Mesodermal cell (in vitro differentiated cells): ENCODE measurements around the gene SCUBE1.
A peak's percentile ranks its signal among the peaks of the same experiment; 100 is the strongest.

ENCODE experiments used
- H3K27ac ChIP-seq: 2 replicates; pipeline ENCODE4 v1.7.0; 2013; ENCODE audit warnings: mild to moderate bottlenecking, low read depth, low read length, moderate library complexity; ENCODE audit not compliant: severe bottlenecking
- H3K36me3 ChIP-seq: 2 replicates; pipeline ENCODE4 v1.7.1; 2013; ENCODE audit warnings: mild to moderate bottlenecking, low read length, moderate library complexity; ENCODE audit not compliant: control insufficient read depth, insufficient read depth
- H3K4me1 ChIP-seq: one replicate; pipeline ENCODE4 v1.7.1; 2013; ENCODE audit warnings: mild to moderate bottlenecking, low read length; ENCODE audit not compliant: insufficient read depth, control insufficient read depth, poor library complexity, severe bottlenecking
- H3K4me3 ChIP-seq: 2 replicates; pipeline ENCODE4 v1.7.0; 2013; ENCODE audit warnings: low read length, control low read depth, mild to moderate bottlenecking; ENCODE audit not compliant: insufficient read depth, poor library complexity, severe bottlenecking; ENCODE audit errors: extremely low read depth
- H3K9me3 ChIP-seq: 2 replicates; pipeline ENCODE4 v1.7.1; 2013; ENCODE audit warnings: mild to moderate bottlenecking, low read length, moderate library complexity; ENCODE audit not compliant: control insufficient read depth
- WGBS, 2 experiments: methylation state at CpG; one replicate each; pipeline ENCODE4 v1.1.5; 2013; ENCODE audit warnings: missing lambda C conversion rate in 2 of 2; ENCODE audit not compliant: insufficient coverage in 2 of 2; 5-methylcytosine and 5-hydroxymethylcytosine counted together

The SCUBE1 gene

DNA sequence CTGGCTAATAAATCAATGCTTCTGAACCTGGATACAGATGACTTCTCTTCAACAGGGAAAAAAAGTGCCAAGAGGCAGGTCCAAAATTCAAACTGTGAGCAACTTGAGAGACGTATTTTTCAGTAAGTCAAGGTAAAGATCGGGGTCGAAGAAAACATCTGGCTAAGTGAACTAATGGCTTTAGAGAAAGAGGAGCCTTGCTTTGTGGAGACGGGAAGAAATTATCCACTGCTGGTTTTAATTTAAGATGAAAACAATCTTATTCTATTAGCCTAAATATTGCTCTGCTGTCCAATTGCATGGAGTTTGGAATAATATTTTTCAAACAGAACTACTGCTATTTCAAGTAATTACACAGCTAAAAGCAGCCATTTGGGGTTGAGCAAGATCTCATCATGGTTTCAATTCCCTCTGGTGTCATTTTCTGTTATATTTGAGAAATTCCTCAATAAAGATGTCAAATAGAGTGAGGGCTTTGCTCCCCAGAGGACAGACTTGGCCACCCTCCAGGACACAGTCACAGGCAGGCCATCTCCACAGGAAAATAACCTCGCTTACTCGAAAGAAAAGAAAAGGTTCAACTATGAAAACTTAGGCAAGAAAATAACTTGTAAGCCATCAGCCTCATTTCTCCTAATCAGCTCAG is 29.8 kb downstream of the SCUBE1 start:
- no peaks in the 10 kb centered on the region for H3K9me3 ChIP-seq
- no peak overlapping the region for H3K4me3 ChIP-seq
- WGBS, 2 experiments: 83 to 100% methylated on average over 3 to 4 of the region's 6 CpGs
- no peaks in the 10 kb centered on the region for H3K36me3 ChIP-seq
- no peaks in the 10 kb centered on the region for H3K4me1 ChIP-seq
- H3K27ac ChIP-seq: peak overlapping the region; percentile 30

DNA sequence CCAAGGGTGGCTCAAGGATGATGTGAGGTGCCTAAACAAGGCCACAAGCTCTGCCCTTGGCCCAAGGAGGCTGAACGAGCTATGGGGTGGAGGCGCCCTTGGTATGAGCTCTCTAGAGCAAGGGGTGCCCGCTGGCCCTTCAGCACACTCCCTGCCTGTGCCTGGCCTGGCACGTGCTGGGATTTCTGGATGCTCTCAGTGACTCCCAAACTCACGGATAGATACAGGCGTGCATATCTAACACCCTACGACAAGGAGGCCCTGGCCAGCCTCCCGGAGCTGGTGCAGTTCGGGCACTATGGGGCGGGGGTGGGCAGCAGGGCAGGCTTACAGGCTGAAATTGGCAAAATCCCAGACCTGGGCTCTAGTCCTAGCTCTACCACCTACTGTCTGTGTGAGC is 30.6 kb downstream of the SCUBE1 start:
- 86 to 91% methylated on average over 10 of the region's 10 CpGs for WGBS, 2 experiments
- H3K4me3 ChIP-seq: no peak overlapping the region

DNA sequence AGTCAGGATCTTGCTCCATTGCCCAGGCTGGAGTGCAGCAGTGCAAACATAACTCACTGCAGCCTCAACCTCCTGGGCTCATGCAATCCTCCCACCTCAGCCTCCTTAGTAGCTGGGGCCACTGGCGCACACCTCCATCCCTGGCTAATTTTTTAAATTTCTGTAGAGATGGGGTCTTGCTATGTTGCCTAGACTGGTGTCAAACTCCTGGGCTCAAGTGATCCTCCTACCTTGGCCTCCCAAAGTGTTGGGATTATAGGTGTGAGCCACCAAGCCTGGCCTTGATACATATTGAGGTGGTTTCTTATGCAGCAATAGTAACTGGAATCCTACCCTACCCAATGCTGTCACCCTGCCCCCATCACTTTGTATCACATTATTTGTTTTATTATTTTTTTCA is 32.4 kb downstream of the SCUBE1 start:
- H3K27ac ChIP-seq: no peak overlapping the region
- no CpG with 5 or more reads among the region's 1 CpG for WGBS, 2 experiments
- H3K36me3 ChIP-seq: no peaks in the 10 kb centered on the region
- H3K4me1 ChIP-seq: no peaks in the 10 kb centered on the region
- no peak overlapping the region for H3K4me3 ChIP-seq
- no peaks in the 10 kb centered on the region for H3K9me3 ChIP-seq

More for the DNA sequence above, 30.6 kb downstream of the SCUBE1 start:
- H3K9me3 ChIP-seq: no peaks in the 10 kb centered on the region
- H3K36me3 ChIP-seq: no peaks in the 10 kb centered on the region
- H3K4me1 ChIP-seq: no peaks in the 10 kb centered on the region
- H3K27ac ChIP-seq: no peak overlapping the region

DNA sequence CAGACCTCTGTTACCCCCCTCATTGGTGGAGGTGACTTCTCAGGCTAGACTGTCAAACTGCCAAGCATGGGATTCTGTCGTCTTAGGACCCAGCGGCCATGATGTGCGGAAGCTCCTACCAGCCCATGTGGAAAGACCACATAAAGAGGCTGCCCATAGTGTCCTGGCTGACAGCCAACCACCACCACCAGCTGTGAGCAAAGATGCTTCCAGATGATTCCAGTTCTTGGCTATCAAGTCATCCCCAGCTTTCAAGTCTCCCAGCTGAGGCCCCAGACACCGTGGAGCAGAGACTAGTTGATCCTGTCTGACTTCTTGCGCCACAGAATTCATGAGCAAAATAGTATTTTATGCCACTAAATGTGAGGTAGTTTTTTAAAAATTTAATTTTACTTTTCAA is 32.9 kb downstream of the SCUBE1 start:
- no peak overlapping the region for H3K4me3 ChIP-seq
- H3K27ac ChIP-seq: no peak overlapping the region
- no peaks in the 10 kb centered on the region for H3K9me3 ChIP-seq
- no peaks in the 10 kb centered on the region for H3K4me1 ChIP-seq
- 94 to 100% methylated on average over 2 to 3 of the region's 5 CpGs for whole genome bisulfite sequencing, 2 experiments
- H3K36me3 ChIP-seq: no peaks in the 10 kb centered on the region

DNA sequence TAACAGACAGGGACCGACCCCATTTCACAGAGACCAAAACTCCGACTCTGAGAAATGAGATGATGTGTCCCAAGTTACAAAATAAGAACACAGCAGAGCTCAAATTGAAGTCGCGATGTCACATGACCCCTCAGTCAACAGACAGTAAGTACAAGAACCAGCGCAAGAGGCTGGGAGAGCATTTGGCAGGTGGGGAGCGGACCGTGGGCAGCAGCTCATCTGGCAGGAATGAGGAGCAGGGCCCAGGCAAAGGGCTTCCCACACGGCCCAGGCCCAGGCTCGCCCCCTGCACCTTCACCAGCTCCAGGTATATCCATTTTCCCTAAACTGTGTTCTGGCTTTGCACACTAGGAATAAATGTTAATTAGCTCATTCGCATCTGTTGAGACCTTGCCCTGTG is 34.3 kb downstream of the SCUBE1 start:
- Histone ChIP-seq H3K4me1 (no peaks in the 10 kb centered on the region), H3K4me3 (no peak overlapping the region)
- WGBS, 2 experiments: 92 to 93% methylated on average over 6 to 7 of the region's 10 CpGs

DNA sequence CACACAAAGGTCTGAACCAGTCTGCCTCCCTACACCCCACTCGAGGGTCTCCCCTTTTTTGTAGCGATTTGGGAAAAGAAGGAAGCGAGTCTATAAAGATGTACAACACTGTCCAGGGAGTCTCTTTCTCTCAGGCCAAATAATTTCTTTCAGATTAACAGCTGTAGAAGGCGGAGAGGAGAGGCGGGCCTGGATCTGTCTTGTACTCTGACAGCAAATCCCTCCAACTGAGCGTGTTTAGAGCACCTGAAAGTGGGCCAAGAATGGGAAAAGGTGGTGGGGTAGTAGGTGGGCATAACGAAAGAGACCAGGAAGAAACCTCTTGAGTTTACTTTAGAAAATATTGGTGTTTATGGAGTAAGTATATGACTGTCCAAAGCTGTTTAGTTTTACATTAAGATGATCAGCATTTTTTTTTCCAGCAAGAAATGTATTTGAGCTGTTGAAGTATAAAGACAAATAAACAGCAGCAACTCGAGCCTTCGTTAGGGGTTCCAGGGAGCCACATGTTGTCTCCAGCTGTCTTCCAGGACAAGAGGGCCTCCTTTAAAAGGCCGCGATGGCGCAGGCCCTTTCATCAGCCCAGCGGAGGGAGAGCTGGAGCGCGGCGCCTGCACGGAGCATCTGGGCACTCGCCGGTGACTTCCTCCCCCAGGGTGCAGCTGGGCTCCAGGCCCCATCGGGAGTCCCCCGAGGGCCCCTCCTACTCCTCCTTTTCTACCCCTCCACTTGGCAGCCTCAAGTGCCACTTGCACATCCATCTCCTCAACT is 34.9 kb downstream of the SCUBE1 start:
- Histone ChIP-seq H3K36me3 (no peaks in the 10 kb centered on the region), H3K4me1 (no peaks in the 10 kb centered on the region), H3K4me3 (no peak overlapping the region), H3K27ac (no peak overlapping the region), H3K9me3 (no peaks in the 10 kb centered on the region)
- 82 to 83% methylated on average over 15 to 17 of the region's 21 CpGs for WGBS, 2 experiments

More for the DNA sequence above, 34.3 kb downstream of the SCUBE1 start:
- H3K9me3 ChIP-seq: no peaks in the 10 kb centered on the region
- H3K36me3 ChIP-seq: no peaks in the 10 kb centered on the region
- no peak overlapping the region for H3K27ac ChIP-seq

DNA sequence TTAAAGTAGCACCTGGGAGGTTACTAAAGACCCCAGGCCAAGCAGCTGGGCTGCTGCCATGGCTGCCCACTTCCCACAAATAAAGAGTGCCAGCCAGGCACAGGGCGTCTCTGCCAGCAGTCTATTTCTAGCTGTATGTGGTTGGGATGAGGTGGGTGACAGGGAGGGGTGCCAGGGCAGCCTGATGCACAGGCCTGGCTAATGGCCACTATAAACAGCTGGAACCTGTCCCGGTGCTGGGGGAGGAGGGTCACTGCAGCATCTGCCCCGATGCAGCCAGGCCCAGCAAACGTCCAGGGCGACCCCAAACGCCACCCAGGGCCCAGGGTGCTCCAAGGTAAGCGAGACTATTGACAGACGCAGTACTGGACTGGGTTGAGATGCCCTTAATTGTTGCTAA is 37.4 kb downstream of the SCUBE1 start:
- no peaks in the 10 kb centered on the region for H3K36me3 ChIP-seq
- no peak overlapping the region for H3K4me3 ChIP-seq
- H3K9me3 ChIP-seq: no peaks in the 10 kb centered on the region
- WGBS, 2 experiments: 88 to 91% methylated on average over 7 to 8 of the region's 8 CpGs
- peaks cover 2% of the 10 kb centered on the region for H3K4me1 ChIP-seq
- H3K27ac ChIP-seq: no peak overlapping the region

DNA sequence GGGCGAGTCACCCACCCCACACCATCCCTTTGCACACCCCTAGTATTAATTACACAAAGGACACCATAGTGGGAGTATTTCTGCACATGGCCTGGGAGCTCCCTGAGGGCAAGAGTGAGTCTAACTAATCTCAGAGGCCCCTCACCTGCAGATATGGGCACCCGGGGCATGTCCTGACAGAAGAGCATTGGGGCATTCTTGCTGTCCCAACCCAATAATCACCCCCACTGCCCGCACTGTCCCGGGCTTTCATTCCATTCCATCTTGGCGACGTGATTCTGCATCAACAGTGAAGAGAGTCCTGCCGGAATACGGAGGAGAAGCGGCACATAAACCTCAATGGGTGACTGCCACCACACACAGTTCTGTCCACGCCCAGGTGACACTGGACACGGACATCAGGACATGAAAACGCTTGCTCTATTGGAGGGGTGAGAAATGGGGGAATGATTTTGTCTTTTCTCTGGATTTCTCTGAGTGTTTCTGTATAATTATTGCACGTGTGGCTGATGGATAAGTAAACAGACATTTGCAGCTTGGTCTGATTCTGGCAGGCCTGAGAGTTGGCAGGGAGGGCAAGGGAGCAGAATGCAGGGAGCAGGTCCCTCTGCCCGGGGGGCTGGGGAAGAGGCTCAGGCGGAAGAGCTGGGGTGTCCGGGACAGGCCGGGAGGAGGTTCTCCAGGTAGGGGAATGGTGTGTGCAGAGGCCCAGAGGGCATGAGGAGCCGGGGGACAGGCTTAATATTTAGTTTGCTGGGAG is 38.2 kb downstream of the SCUBE1 start:
- no peak overlapping the region for H3K27ac ChIP-seq
- H3K4me3 ChIP-seq: no peak overlapping the region
- H3K36me3 ChIP-seq: no peaks in the 10 kb centered on the region
- 92% methylated on average over 16 to 17 of the region's 18 CpGs for WGBS, 2 experiments
- peaks cover 2% of the 10 kb centered on the region for H3K4me1 ChIP-seq
- H3K9me3 ChIP-seq: no peaks in the 10 kb centered on the region

DNA sequence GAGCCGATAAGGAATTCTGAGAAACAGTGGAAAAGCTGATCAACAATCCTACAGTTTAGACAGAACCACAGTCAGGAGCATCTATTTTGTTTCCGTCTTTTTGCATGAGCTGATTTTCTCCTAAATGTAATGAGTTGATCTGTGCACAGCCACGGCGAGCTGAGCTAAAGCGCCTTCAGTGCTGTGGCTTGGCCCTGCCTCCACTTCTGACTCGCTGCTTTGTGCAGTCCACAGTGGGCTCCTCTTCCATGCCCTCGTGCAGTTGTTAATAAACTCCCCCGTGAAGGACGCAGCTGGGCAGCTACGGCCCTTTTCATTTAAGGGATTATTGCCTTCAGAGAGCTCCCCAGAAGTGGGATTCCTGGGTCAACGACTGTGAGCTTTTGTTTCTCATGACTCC is 39.4 kb downstream of the SCUBE1 start:
- H3K27ac ChIP-seq: no peak overlapping the region
- 90 to 96% methylated on average over 10 to 11 of the region's 11 CpGs for WGBS, 2 experiments
- H3K9me3 ChIP-seq: no peaks in the 10 kb centered on the region
- H3K4me3 ChIP-seq: no peak overlapping the region
- no peaks in the 10 kb centered on the region for H3K36me3 ChIP-seq
- peaks cover 2% of the 10 kb centered on the region for H3K4me1 ChIP-seq

DNA sequence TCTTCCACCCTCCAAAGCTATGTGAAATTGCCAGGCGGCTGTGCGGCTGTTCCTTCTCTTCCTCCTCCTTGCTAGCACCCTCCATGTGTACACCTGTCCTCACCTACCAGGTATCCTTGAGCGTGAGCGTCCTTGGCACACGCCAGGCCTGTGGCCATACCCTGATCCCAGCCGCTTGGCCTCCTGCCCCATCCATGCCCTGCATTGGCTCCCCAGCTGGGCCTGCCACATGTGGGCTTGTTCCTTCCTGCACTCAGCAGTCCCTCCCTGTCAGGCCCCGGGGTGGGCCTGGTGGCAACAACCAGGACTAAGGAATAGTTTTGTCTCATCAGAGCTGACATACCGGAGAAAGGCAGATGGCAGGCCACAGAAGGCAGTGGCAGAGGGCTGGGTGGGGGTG is 40.0 kb downstream of the SCUBE1 start:
- no peak overlapping the region for H3K27ac ChIP-seq
- WGBS, 2 experiments: 92 to 97% methylated on average over 7 of the region's 8 CpGs
- peaks cover 2% of the 10 kb centered on the region for H3K4me1 ChIP-seq
- H3K36me3 ChIP-seq: no peaks in the 10 kb centered on the region
- no peaks in the 10 kb centered on the region for H3K9me3 ChIP-seq
- no peak overlapping the region for H3K4me3 ChIP-seq
